ENCODE results near the gene RNU1-3.
"Not testable (repeated sequence)": the region's sequence is repeated elsewhere in the genome, so short reads cannot be mapped to it uniquely, and the experiment has no call there.

Gene RNU1-3

GRCh38 chr1:16666502-16667413 lies at the start of gene RNU1-3:
TSS of gene RNU1-3 (minus strand) at chr1:16666948.
- not testable (repeated sequence) for DNase-seq (ENCODE audit: low read depth)

GRCh38 chr1:16713480-16713879 lies 46.7 kb upstream of the RNU1-3 start:
- DNase-seq (ENCODE audit: low read depth): not testable (repeated sequence)

DNA sequence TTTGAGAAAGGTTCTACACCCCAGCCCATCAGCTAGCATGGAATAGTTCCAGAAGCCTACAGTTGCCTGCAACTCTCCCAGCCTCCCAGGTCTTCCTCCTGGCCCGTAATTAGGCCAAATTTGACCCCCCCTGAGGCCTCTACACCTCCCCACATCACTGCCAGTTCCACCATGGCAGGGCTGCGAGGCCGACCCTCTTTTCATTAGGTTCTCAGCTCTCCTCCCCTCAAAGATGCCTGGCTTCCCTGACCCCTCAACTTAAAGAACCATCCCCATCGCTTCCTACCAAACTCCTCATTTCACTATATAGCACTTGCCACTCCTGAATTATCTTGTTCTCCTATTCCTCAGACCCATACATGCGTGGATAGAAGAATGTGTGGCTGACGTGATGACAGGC lies 46.2 kb upstream of the RNU1-3 start:
- not testable (repeated sequence) for DNase-seq (ENCODE audit: low read depth)

- not testable (repeated sequence) for DNase-seq (ENCODE audit: low read depth)
Observed at GRCh38 chr1:16712582-16712981, 45.8 kb upstream of the RNU1-3 start.

DNA sequence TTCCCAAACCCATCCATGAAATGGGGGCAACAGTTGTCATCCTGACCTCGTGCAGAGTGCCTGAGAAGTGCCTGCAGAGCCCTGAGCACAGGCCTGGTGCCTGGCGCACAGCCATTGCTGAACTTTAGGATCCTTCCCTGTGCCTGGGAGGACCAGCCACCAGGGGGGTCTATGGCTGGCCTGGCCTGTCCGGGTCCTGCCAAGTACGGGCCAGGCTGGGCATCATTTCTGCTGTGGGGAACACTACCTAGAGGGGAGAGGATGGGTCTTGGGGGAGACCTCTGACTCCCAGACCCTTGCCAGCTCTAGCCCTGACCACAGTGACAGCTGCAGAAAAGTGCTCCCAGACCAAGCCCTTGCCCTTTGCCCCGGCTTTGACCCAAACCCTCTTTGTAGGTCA lies 45.4 kb upstream of the RNU1-3 start:
- DNase-seq (ENCODE audit: low read depth): not testable (repeated sequence)

DNA sequence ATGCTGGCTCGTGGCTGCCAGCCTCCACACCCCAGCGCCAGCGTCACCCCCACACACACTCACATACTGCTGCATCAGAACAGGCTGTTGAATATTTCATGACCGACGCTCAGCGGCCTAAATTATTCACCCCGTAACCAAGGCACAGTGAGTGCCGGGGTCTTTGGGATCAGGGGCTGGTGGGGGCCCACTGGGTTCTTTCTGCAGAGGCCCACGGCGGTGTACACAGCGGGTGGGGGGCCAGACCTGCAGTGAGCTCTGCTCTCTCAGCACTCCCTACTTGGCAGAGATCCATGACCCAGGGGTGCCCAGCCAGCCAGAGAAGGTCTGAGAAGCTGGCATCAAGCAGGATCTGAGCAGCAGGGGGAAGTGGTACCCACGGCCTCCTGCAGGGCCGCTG lies 43.9 kb upstream of the RNU1-3 start:
- DNase-seq (ENCODE audit: low read depth): not testable (repeated sequence)

GRCh38 chr1:16709659-16710087 lies 42.9 kb upstream of the RNU1-3 start:
- not testable (repeated sequence) for DNase-seq (ENCODE audit: low read depth)

GRCh38 chr1:16708704-16709103 lies 42.0 kb upstream of the RNU1-3 start:
- DNase-seq (ENCODE audit: low read depth): not testable (repeated sequence)

DNA sequence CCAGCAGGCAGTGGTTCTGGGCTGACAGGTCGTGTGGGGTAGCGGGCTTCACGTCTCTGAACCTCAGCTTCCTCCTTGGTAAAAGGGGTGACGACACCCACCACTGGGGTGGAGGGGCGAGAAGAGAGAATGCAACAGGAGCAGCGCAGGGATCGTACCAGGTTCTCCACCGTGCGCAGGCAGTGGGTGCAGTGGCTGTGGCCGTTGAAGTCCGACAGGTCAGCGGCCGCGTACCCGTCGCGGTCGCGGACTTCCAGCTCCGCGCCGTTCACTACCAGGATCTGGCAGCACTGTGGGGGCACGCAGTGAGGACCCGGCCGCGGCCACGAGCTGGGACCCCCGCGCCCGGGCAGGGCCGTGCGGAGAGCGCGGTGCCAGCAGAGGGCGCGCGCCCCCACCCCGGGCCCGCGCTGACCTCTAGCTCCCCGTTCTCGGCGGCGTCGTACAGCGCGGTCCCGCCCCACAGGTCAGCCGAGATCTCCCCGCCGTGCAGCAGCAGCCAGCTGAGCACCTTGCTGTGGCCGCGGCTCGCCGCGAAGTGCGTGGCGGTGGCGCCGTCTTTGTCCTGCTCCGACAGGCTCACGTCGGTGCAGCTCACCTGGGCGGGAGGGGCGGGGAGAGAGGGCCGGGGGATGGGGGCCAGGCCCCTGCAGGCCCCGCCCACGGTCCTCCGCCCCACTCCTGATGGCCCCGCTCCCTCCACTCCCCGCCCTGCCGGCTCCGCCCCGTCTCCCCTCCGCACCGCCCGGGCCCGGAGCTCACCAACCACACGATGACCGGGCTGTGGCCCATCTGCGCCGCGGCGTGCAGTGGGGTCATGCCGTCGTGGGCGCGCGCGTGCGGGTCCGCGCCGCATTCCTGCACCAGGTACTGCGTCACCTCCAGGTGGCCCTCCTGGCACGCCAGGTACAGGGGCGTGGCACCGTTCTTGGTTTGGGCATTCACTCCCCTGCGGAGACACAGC lies 40.7 kb upstream of the RNU1-3 start:
- DNase-seq (ENCODE audit: low read depth): not testable (repeated sequence)

GRCh38 chr1:16706302-16706701 lies 39.6 kb upstream of the RNU1-3 start:
- DNase-seq (ENCODE audit: low read depth): not testable (repeated sequence)

DNA sequence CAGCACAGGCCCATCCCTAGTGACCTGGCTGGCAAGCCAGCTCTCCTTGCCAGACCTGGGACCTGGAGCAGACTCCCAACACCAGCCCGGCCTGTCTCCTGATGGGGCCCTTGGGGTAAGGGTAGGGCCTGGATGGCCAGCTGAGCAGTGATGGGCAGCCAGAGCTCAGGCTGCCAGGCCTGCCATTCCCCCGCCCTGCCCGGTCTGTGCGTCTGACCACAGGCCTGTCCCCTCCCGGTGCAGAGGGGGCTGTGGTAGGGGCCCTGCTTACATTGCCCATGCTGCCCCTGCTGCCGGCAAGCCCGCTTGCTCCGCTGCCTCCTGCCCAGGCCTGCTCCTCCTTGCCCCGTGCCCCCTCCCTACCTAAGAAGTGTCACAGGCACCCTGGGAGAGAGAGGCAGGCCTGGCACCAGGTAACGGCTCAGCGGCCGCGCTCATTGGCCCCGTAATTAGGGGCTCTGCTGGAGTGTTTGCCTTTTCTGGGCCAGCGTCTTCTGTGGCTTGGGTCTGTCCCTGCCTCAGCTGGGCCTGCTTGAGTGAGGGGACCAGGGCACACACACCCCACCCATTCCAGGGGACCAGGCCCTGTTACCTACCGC lies 37.9 kb upstream of the RNU1-3 start:
- DNase-seq (ENCODE audit: low read depth): not testable (repeated sequence)

DNA sequence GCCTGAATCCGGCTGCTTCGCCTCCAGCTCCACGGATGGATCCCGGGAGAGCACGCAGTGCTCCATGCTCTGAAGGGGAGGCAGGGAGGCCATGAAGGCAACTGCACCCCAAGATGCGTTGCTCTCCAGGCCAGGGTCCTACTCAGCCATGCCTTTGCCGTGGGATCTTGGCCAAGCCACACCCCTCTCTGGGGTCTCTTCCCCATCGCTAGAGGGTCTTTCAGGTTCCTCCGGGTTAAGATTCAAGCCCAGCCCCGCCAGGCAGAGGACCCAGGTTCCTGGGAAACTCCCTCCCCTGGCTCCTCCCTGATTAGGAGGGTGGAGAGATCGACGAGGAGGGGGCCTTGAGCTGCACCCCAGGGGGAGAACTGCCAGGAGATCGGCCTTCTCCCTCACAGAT lies 37.3 kb upstream of the RNU1-3 start:
- not testable (repeated sequence) for DNase-seq (ENCODE audit: low read depth)

- DNase-seq (ENCODE audit: low read depth): not testable (repeated sequence)
Observed at GRCh38 chr1:16703602-16704001, 36.9 kb upstream of the RNU1-3 start.

GRCh38 chr1:16703141-16703540 lies 36.4 kb upstream of the RNU1-3 start:
- DNase-seq (ENCODE audit: low read depth): not testable (repeated sequence)

DNA sequence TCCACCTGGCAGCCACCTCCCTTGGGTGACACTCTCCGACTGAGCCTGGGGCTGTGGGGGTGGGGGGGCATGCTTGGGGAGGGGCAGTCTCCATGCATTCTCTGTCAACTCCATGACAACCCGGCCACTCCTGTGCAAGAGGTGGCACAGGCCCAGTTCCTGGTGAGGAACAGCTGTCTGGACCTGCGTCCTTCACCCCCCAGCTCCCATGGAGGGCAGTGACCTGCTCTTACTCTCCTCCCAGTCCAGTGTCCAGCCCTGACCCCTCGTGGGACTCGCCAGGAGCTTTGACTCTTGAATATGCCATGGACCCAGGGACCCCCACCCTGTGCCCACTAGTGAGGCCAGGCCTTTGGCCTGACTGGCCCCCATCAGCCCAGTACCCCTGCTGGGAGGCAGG lies 35.5 kb upstream of the RNU1-3 start:
- not testable (repeated sequence) for DNase-seq (ENCODE audit: low read depth)

DNA sequence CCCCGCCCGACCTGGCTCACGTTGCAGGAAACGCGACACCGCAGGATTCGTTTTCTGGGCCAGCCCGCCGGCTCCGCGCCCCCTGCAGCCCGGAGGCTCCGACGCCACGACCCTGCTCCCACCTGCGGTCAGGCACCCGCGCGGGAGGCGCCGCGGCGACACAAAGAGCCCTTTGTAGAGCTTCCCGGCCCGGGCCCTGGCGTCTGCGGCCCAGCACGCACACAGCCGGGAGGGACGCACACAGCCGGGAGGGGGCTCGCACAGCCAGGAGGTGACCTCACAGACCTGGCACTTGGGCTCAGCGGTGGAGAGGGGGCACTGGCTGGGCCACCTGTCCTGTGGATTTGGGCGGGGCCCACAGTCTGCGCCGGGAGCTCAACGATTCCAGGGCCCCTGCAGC lies 34.4 kb upstream of the RNU1-3 start:
- DNase-seq (ENCODE audit: low read depth): not testable (repeated sequence)

DNA sequence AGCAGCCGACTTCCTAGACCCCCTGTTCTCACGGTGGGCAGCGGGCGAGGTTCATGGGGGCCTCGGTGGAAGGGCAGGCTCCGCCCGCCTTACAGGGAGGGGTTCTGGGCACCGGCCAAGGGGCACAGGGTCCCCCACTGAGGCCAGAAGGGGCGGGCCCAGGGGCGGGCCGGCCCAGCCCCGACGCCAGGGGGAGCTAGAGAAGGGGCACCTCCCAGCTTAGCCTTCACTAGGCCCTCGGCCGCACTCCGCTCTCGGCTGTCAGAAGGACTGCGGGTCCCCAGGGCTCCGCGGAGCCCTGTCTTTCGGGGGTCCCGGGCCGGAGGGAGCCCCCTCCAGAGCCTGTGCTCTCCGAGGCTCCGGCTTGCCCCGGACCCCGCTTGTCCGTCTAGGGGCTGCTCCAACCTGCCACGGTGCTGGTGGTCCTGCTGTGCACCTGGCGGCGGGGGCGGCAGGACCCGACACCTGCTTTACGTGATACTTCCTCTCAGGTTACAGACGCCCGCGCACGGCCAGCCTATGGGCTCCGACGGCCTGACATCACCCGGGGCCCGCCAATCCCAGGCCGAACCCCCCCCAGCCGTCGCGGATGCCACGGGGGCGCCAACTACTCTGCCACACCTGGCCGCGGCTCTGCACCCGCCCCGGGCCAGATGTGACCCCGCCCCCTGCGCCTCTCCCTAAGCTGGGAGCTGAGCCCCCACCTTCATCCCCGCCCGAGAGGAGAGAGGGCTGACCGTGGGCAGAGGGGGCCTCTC lies 33.6 kb upstream of the RNU1-3 start:
- DNase-seq (ENCODE audit: low read depth): not testable (repeated sequence)

DNA sequence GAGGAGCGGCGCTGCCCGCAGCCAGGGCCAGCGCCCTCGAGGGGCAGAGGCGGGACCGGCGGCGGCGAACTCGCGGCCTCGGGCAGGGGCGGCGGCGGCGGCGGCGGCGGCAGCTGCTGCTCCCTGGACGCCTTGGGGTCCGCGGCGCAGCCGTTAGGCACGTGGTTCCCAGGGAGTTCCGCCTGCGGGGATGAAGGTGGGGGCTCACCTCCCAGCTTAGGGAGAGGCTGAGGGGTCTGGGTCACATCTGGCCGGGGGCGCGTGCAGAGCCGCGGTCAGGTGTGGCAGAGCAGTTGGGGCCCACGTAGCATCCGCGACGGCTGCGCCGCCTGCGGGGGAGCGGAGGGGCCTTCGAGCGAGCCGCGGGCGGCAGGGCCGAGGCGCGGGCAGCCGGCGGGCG lies 32.7 kb upstream of the RNU1-3 start:
- DNase-seq (ENCODE audit: low read depth): not testable (repeated sequence)

GRCh38 chr1:16697152-16697551 lies 30.4 kb upstream of the RNU1-3 start:
- DNase-seq (ENCODE audit: low read depth): not testable (repeated sequence)

DNA sequence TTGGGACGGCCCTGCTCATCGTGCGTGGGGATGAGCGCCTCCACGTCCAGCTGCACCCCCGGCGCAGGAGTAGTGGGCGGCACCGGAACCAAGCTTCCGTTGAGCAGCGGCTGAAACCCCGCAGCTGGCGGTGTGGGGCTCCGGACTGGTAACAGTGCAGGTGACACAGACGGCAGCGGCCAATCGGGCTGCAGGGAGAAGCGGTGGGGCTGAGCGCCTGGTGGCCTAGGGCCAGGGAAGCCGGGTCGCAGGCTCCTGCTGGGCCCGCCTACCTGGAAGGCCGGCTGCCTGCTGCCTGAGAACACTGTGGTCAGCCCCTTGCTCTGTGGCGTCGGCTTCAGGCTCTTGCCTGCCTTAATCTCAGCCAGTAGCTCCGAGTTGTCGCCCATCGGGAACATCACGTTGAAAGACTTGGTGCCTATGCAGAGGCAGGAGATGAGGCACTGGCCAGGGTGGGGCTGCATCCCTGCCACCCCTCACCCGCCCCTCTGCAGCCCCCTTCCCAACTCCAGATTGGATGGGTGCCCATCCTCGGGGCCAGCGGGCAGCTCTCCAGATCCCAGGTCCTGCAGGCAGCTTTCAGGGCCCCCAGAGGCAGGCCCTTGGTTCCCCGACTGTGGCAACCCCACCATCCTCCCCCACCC lies 29.9 kb upstream of the RNU1-3 start:
- DNase-seq (ENCODE audit: low read depth): not testable (repeated sequence)

DNA sequence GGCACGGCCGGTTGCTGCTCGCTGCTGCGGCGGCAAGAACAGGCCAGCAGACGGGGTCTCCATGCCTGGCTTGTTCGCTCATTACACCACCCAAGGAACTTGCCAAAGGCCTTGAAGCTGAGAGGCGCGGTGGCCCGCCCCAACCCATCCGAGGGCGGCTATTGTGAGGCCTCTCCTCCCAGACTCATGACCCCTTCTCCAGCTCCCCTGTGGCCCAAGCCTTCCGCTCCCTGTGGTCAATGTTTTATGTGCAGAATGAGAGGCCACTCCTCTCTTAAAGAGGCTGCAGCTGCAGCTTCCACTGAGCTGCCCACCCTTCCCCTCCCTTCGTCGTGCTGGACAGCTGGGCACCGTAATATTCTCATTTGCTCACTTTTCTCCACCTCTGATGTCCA lies 27.6 kb upstream of the RNU1-3 start:
- not testable (repeated sequence) for DNase-seq (ENCODE audit: low read depth)

Measured in stimulated activated CD8-positive, alpha-beta memory T cell treated with anti-CD3 and anti-CD28 coated beads, Interleukin-12 subunit alpha, Interleukin-12 subunit beta, amount 100 ng/mL, for 4 hours (primary cell).